HG02678 (cell line): ENCODE data around the gene MAGI2.
"Not testable (repeated sequence)": the region's sequence is repeated elsewhere in the genome, so short reads cannot be mapped to it uniquely, and the experiment has no call there.

Experiments
- ATAC-seq: cut with Tn5 transposase; IDR thresholded peaks from one replicate; pipeline ENCODE4 v1.9.1; 2021; ENCODE audit warnings: mild to moderate bottlenecking, moderate library complexity; ENCODE audit not compliant: unreplicated experiment

Gene MAGI2

DNA sequence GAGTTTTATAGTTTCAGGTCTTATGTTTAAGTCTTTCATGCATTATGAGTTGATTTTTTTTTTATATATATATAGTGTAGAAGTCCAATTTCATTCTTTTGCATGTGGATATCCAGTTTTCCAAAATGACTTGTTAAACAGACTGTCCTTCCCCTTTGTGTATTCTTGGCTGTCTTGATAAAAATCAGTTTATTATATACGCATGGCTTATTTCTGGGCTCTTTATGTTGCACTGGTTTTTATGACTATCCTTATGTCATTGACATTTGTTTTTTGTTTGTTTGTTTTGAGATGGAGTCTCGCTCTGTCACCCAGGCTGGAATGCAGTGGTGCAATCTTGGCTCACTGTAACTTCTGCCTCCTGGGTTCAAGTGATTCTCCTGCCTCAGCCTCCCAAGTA is 485.9 kb downstream of the MAGI2 start:
- ATAC-seq = not testable (repeated sequence)

GRCh38 chr7:78967046-78967445 is 486.4 kb downstream of the MAGI2 start:
- ATAC-seq = no peak

GRCh38 chr7:78959477-78959876 is 494.0 kb downstream of the MAGI2 start:
- ATAC-seq = no peak

- ATAC-seq = no peak
Measured at GRCh38 chr7:78955329-78955728, 498.1 kb downstream of the MAGI2 start.

DNA sequence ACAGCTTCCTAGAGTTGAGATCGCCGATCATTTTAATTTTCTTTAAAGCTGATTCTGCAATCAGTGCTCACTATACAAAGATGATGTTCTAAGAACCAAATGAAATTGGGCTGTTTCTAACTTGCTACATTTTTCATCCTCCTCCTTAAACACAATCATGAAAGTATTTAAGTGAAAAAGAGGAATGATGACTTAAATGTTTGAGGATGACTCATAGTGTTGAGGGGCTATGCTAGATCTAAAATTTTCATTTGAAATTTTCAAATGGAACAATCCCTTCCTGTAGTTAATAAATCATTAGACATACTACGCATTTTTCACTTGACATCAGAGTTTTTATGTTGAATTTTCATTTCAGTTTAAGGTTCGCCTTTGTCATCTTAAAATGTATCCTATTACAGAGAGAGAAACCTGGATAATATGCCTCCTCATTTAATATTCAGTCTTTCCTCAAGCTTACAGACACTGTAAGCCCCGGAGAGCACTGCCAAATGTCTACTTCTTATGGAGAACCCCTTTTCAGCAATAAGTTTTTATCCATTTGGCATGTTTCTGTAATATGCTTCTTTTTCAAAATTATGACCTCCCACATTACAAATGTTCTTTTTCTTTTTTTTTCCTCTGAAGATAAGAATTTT is 499.6 kb downstream of the MAGI2 start:
- ATAC-seq = no peak

GRCh38 chr7:78953090-78953489 is 500.4 kb downstream of the MAGI2 start:
- no peak for ATAC-seq

GRCh38 chr7:78939669-78940068 is 513.8 kb downstream of the MAGI2 start:
- no peak for ATAC-seq

DNA sequence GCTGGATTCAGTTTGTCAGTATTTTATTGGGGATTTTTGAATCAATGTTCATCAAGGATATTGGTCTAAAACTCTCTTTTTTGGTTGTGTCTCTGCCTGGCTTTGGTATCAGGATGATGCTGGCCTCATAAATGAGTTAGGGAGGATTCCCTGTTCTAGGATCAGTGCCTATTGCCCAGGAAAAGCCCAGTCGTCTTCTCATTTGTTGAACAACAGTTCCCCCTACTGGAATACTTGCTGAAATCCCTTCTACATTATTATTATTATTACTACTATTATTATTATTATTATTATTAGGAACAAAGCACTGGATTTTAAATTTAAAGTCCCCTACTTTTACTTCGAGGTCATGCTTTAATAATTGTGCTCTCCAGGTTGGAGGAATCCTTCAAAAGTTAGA is 528.9 kb downstream of the MAGI2 start:
- no peak for ATAC-seq

DNA sequence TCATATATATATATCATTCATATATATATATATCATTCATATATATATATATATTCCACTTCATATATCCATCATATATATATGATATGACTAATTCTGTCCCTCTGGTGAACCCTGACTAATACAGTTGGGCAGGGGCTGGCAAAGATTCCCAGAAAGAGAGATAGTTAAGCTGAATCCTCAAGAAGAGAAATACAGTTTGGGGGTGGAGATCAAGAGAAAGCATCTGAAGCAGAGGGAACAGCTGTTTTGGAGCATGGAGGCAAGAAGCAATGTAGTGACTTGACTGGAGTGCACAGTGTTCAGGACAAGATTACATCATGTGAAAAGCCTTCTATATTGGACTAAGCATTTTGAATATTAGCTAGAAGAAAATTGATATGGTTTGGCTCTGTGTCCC is 540.7 kb downstream of the MAGI2 start:
- ATAC-seq = no peak

DNA sequence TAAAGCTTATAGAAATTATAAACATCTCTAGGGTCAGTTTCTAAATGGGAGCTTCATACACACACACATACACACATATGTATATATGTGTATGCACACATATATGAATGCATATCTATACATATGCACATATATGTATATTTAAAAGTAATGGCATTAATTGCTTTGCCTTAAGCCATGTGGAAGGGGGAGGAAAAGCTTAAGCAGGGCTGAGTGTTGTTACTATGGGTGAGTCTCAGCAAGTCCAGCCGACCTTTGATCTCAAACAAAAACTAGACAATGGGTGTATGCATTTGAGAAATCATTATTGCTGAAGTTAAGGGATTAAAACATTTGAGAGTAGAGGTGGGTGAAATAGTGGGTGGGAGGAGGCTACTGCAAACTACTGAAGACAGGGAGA is 546.7 kb downstream of the MAGI2 start:
- ATAC-seq = no peak

GRCh38 chr7:78905436-78905835 is 548.0 kb downstream of the MAGI2 start:
- ATAC-seq = no peak

- ATAC-seq = no peak
Measured at GRCh38 chr7:78904983-78905382, 548.5 kb downstream of the MAGI2 start.

DNA sequence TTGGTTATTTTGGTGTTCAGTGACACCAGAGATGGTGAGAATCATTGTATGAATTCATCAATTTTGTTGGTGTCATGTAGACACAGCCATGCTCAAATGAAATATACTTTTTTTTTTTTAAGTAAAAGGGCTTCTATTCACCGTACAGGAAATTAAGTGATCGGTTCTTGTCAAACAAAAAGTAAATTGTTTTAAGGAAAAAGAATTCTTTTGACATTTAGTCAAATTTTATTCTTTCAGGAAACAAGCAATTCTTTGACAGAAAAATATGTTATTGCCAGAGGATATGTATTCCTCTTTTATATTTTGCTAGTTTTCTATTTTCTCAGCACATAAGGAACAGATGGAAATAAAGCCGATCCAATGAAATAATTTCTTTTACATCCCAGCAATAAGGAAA is 551.9 kb downstream of the MAGI2 start:
- ATAC-seq = no peak

DNA sequence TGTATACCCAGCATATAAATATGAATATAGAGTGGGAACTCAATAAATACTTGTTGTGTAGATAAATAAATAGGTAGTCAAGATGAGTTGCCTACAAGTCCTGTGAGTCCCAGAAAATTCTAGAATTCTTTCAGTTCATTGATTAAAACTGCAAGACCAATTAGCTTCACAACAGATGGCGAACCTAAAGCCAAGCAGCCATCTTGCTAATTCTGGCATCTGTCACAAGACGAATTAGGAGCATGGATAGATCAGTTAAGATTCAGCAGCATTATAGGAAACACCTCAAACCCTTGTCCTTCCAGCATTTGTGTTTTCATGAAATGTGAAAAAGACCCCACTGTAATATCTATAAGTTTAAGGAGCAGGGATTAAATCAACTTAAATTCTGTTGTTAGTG is 552.7 kb downstream of the MAGI2 start:
- no peak for ATAC-seq

DNA sequence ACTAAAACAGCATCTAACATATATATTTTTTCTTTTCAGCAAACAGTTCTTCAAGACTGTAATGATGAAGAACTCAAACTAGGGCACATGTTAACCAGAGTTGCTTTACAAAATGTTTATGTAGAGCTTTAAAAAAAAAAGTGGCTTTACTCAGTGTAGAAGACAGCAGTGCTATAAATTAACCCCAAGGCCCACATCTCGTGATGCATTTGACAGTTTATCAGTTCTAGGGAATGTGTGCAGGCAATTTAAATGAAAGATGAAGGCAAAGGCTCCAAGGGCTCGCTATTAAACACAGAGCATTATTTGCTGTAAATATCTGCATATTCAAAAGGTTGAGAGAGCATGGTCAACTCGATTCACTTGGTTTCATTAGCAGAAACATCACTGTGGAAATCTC is 558.1 kb downstream of the MAGI2 start:
- no peak for ATAC-seq

DNA sequence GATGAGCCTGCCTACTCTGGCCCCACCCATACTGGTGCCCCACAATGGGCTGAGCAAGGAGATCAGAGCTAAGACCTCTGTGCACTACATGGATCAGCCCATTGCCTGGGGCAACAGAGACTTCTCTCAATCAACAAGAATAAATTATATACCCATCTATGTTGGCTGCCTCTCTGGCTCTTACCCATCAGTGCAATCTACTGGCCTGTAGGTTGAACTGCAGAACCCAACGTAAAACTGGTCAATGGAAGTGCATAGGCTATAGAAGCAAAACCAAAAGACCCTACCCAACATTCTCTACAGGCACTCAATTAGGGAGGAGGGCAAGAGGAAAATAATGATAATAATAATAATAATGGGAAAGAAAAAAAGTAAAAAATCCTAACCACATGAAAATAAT is 574.3 kb downstream of the MAGI2 start:
- no peak for ATAC-seq

DNA sequence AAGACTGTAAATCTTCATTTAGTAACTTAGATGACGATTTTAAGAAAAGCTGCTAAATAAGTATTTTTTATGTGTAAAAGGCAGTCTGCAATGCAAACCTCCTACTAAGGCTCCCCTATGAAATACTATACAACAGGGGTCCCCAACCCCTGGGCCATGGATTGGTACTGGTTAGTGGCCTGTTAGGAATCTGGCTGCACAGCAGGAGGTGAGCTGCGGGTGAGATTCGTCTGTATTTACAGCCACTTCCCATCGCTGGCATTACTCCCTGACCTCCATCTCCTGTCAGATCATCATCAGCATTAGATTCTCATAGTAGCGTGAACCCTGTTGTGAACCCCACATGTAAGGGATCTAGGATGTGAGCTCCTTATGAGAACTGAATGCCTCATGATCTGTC is 580.4 kb downstream of the MAGI2 start:
- no peak for ATAC-seq

GRCh38 chr7:78864339-78864738 is 589.1 kb downstream of the MAGI2 start:
- no peak for ATAC-seq

DNA sequence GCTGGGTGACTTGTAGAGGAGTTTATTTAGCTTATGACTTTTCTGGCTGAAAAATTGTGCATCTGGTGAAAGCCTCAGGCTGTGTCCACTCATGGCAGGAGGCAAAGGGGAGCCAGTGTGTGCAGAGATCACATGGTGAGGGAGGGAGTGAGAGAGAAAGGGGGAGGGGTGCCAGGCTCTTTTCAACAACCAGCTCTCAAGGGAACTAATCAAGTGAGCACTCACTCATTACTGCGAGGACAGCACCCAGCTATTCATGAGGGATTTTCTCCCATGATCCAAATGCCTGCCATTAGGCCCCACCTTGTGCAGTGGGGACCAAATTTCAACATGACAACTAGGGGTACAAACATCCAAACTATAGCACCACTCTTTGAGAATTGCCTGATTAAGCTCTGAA is 590.2 kb downstream of the MAGI2 start:
- ATAC-seq = no peak

- no peak for ATAC-seq
Measured at GRCh38 chr7:78862411-78862900, 591.0 kb downstream of the MAGI2 start.

DNA sequence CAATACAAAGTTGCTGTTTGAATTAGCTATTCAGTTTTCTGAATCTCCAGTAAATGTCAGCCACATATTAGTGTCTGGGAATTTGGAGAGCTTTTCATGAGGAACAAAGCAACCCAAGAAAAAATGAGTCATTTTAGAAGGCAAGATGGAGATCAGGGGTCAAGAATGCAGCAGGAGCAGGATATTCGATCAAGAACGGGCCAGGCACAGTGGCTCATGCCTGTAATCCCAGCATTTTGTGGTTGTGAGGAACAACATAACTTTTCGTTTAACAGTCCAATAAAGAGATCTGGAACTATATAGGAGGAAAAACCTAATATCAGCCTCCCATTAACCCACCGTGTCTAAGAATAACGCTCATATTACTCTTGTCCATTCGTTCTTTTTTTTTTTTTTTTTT is 600.5 kb downstream of the MAGI2 start:
- no peak for ATAC-seq

- no peak for ATAC-seq
Measured at GRCh38 chr7:78850093-78850740, 603.2 kb downstream of the MAGI2 start.

GRCh38 chr7:78845155-78845554 is 608.3 kb downstream of the MAGI2 start:
- no peak for ATAC-seq
